H9 (cell line): ENCODE data around the gene DOCK2. TPM values are rescaled to one million over a fixed set of nuclear protein-coding genes. Genes with fewer than 3 reads are reported as not detected.
A peak's percentile ranks its signal among the peaks of the same experiment; 100 is the strongest.

Experiments
- DNase-seq: peaks from one replicate; pipeline ENCODE4 v3.0.0-alpha.2; 2017
- H2AFZ ChIP-seq: one replicate; pipeline ENCODE4 v1.6.1; 2013; ENCODE audit warnings: mild to moderate bottlenecking, low read length, control low read depth, moderate library complexity
- H2AK5ac ChIP-seq: 2 replicates; pipeline ENCODE4 v1.6.1; 2013; ENCODE audit warnings: low read length, control low read depth, mixed read lengths; ENCODE audit not compliant: insufficient read length
- H2BK120ac ChIP-seq: one replicate; pipeline ENCODE4 v1.6.1; 2013; ENCODE audit warnings: low read depth, mild to moderate bottlenecking, low read length, control low read depth, inconsistent platforms; ENCODE audit not compliant: poor library complexity, severe bottlenecking
- H2BK12ac ChIP-seq: 2 replicates; pipeline ENCODE4 v1.6.1; 2013; ENCODE audit warnings: low read length, control low read depth, mixed read lengths, low read depth; ENCODE audit not compliant: insufficient read length
- H2BK15ac ChIP-seq: 2 replicates; pipeline ENCODE4 v1.6.1; 2013; ENCODE audit warnings: low read depth, low read length, control low read depth
- H2BK20ac ChIP-seq: one replicate; pipeline ENCODE4 v1.6.1; 2013; ENCODE audit warnings: low read depth, mild to moderate bottlenecking, low read length, control low read depth, inconsistent platforms; ENCODE audit not compliant: poor library complexity, severe bottlenecking
- H2BK5ac ChIP-seq: 2 replicates; pipeline ENCODE4 v1.6.1; 2013; ENCODE audit warnings: low read length, control low read depth, mixed read lengths; ENCODE audit not compliant: insufficient read length
- H3K14ac ChIP-seq: 2 replicates; pipeline ENCODE4 v1.6.1; 2013; ENCODE audit warnings: low read length, control low read depth; ENCODE audit not compliant: insufficient read depth
- H3K18ac ChIP-seq: 2 replicates; pipeline ENCODE4 v1.6.1; 2013; ENCODE audit warnings: low read depth, mild to moderate bottlenecking, mixed read lengths, low read length, control low read depth; ENCODE audit not compliant: insufficient read length
- H3K23ac ChIP-seq: 2 replicates; pipeline ENCODE4 v1.6.1; 2013; ENCODE audit warnings: low read length, control low read depth, mixed read lengths, low read depth; ENCODE audit not compliant: insufficient read length
- H3K23me2 ChIP-seq: 2 replicates; pipeline ENCODE4 v1.6.1; 2013; ENCODE audit warnings: low read depth, mild to moderate bottlenecking, mixed read lengths, low read length, control low read depth; ENCODE audit not compliant: insufficient read length, poor library complexity, severe bottlenecking
- H3K27ac ChIP-seq: 2 replicates; pipeline ENCODE4 v1.5.1; 2013; ENCODE audit warnings: low read length, control low read depth, mixed read lengths, low read depth; ENCODE audit not compliant: insufficient read length
- H3K27me3 ChIP-seq: 2 replicates; pipeline ENCODE4 v1.6.1; 2013; ENCODE audit warnings: low read length, control low read depth, inconsistent platforms; ENCODE audit not compliant: insufficient read depth
- H3K4ac ChIP-seq: 2 replicates; pipeline ENCODE4 v1.6.1; 2013; ENCODE audit warnings: low read depth, mild to moderate bottlenecking, control low read depth, inconsistent platforms, low read length, moderate library complexity
- H3K4me1 ChIP-seq: 2 replicates; pipeline ENCODE4 v1.6.1; 2013; ENCODE audit warnings: low read length, control low read depth, inconsistent platforms; ENCODE audit not compliant: insufficient read depth
- H3K4me2 ChIP-seq: 2 replicates; pipeline ENCODE4 v1.6.1; 2013; ENCODE audit warnings: low read length, control low read depth, mixed read lengths; ENCODE audit not compliant: insufficient read length, insufficient read depth
- H3K56ac ChIP-seq: 2 replicates; pipeline ENCODE4 v1.6.1; 2013; ENCODE audit warnings: low read depth, mild to moderate bottlenecking, mixed read lengths, low read length, control low read depth; ENCODE audit not compliant: insufficient read length
- H3K79me1 ChIP-seq: 2 replicates; pipeline ENCODE4 v1.6.1; 2013; ENCODE audit warnings: low read depth, mild to moderate bottlenecking, moderate library complexity, low read length, control low read depth, inconsistent platforms; ENCODE audit not compliant: insufficient read depth, poor library complexity, severe bottlenecking
- H3K79me2 ChIP-seq: 2 replicates; pipeline ENCODE4 v1.6.1; 2013; ENCODE audit warnings: low read length, control low read depth, inconsistent platforms; ENCODE audit not compliant: insufficient read depth
- H3K9ac ChIP-seq: 2 replicates; pipeline ENCODE4 v1.6.1; 2013; ENCODE audit warnings: low read length, control low read depth, mixed read lengths; ENCODE audit not compliant: insufficient read length; ENCODE audit errors: extremely low read depth
- H3K9me3 ChIP-seq: one replicate; pipeline ENCODE4 v1.6.1; 2013; ENCODE audit warnings: low read depth, low read length, inconsistent platforms; ENCODE audit not compliant: control insufficient read depth
- H3T11ph ChIP-seq: one replicate; pipeline ENCODE4 v1.6.1; 2013; ENCODE audit warnings: mild to moderate bottlenecking, low read length, control low read depth, inconsistent platforms
- H4K20me1 ChIP-seq: one replicate; pipeline ENCODE4 v1.6.1; 2013; ENCODE audit not compliant: control insufficient read depth, insufficient read length, insufficient read depth
- H4K5ac ChIP-seq: 2 replicates; pipeline ENCODE4 v1.6.1; 2013; ENCODE audit warnings: low read depth, mild to moderate bottlenecking, mixed read lengths, low read length, control low read depth; ENCODE audit not compliant: insufficient read length
- H4K8ac ChIP-seq: replicated peaks from 2 replicates; pipeline ENCODE4 v1.6.1; 2013; ENCODE audit warnings: low read length, control low read depth, mixed read lengths, low read depth; ENCODE audit not compliant: insufficient read length
- H4K91ac ChIP-seq: 2 replicates; pipeline ENCODE4 v1.6.1; 2013; ENCODE audit warnings: low read depth, mild to moderate bottlenecking, moderate library complexity, mixed read lengths, low read length, control low read depth; ENCODE audit not compliant: insufficient read length
- H3K27ac Mint-ChIP-seq, 3 experiments: 2 replicates in 2 of 3; 3 replicates in 1 of 3; pipeline ENCODE4 v1.8.0; 2020 to 2021; ENCODE audit warnings: mixed read lengths in 3 of 3, mild to moderate bottlenecking in 1 of 3, moderate library complexity in 1 of 3
- H3K27me3 Mint-ChIP-seq: 2 replicates; pipeline ENCODE4 v1.8.0; 2021; ENCODE audit warnings: low read depth, mild to moderate bottlenecking, moderate library complexity, mixed read lengths
- H3K36me3 Mint-ChIP-seq, 3 experiments: 2 replicates in 2 of 3; 3 replicates in 1 of 3; pipeline ENCODE4 v1.8.0; 2020 to 2021; ENCODE audit warnings: low read depth in 3 of 3, mixed read lengths in 3 of 3; ENCODE audit not compliant: insufficient read depth in 1 of 3
- H3K4me1 Mint-ChIP-seq, 2 experiments: 2 replicates each; pipeline ENCODE4 v1.8.0; 2020; ENCODE audit warnings: mixed read lengths in 2 of 2
- H3K4me3 Mint-ChIP-seq, 2 experiments: 2 replicates in 1 of 2; 3 replicates in 1 of 2; pipeline ENCODE4 v1.8.0; 2020 to 2021; ENCODE audit warnings: mild to moderate bottlenecking in 2 of 2, mixed read lengths in 2 of 2, moderate library complexity in 1 of 2
- H3K9me3 Mint-ChIP-seq, 2 experiments: 2 replicates in 1 of 2; 3 replicates in 1 of 2; pipeline ENCODE4 v1.8.0; 2020; ENCODE audit warnings: mild to moderate bottlenecking in 2 of 2, mixed read lengths in 2 of 2, moderate library complexity in 1 of 2
- CTCF ChIP-seq: fragments of 200-600 bp; sonication (generic); conservative IDR thresholded peaks from 3 replicates; pipeline ENCODE4 v1.8.0; 2021; ENCODE audit warnings: antibody characterized with exemption, mild to moderate bottlenecking
- WGBS: extraction: QIAGEN DNeasy Blood & Tissue Kit; methylation state at CpG from one replicate; pipeline ENCODE4 v1.1.7; 2013; ENCODE audit warnings: missing lambda C conversion rate, low lambda C conversion rate, mixed read lengths; ENCODE audit not compliant: insufficient read length; ENCODE audit errors: extremely low coverage; 5-methylcytosine and 5-hydroxymethylcytosine counted together
- total RNA-seq: library from RNA; stranded (reverse); gene quantifications from 2 replicates; pipeline ENCODE4 v1.2.1, GENCODE V29; 2021

The DOCK2 gene
- total RNA-seq, 1 experiment from 2014 or later = 7.8 TPM

DNA sequence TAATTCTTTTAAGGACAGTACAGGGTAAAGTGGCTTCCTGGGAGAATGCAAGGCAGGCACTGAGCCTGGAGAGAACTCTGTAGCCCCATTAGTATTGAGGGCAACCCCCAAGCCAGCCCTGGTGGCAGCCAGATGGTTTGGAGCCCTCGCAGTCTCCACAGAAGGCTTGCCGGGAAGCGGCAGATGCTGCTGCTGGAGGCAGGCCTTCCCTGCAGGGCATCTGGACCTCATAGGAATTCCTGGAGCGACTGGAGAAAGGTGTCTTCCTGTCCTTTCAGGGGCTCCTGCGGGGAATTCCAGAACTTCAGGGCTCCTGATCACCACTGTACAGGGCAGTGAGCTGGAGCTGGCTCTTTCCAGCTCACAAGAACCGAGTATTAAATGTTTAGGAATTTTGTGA lies 175.7 kb downstream of the DOCK2 start:
- no peaks in the 10 kb centered on the region for H3K79me1 ChIP-seq
- peak; percentile 66 for DNase-seq
- H4K91ac ChIP-seq = no peak overlapping the region
- no peaks in the 10 kb centered on the region for H3K23me2 ChIP-seq
- no peak overlapping the region for H4K5ac ChIP-seq
- H4K8ac ChIP-seq = no peak overlapping the region
- H2BK120ac ChIP-seq = no peak overlapping the region
- no peak overlapping the region for H3K18ac ChIP-seq
- H3K27ac ChIP-seq = no peak overlapping the region
- no peak overlapping the region for H2BK15ac ChIP-seq
- no peaks in the 10 kb centered on the region for H3K79me2 ChIP-seq
- no peak overlapping the region for H3K4me3 Mint-ChIP-seq
- no peak for TF ChIP-seq CTCF
- no peak overlapping the region for H2BK5ac ChIP-seq
- H2BK20ac ChIP-seq = no peak overlapping the region
- no peak overlapping the region for H2AK5ac ChIP-seq
- H3K27me3 Mint-ChIP-seq = peaks cover 22% of the 10 kb centered on the region
- H3T11ph ChIP-seq = no peak overlapping the region
- peaks cover 0 to 13% (median 3%) of the 10 kb centered on the region in 3 experiments; a peak in 4 of 7 replicates for H3K36me3 Mint-ChIP-seq
- peaks cover 13% of the 10 kb centered on the region for H3K4me1 ChIP-seq
- no peak overlapping the region for H3K4me2 ChIP-seq
- no peak overlapping the region for H2BK12ac ChIP-seq
- peaks cover 5 to 7% of the 10 kb centered on the region in 2 experiments; a peak in 4 of 5 replicates for H3K9me3 Mint-ChIP-seq
- no peak overlapping the region for H3K9ac ChIP-seq
- H3K27ac Mint-ChIP-seq = peak overlapping the region in 1 of 3 experiments; percentile 11; a peak in 2 of 7 replicates
- H3K4me1 Mint-ChIP-seq = peaks cover 46 to 51% of the 10 kb centered on the region in 2 experiments
- H3K23ac ChIP-seq = no peak overlapping the region
- no peak overlapping the region for H3K4ac ChIP-seq
- no peak overlapping the region for H3K14ac ChIP-seq
- H3K56ac ChIP-seq = no peak overlapping the region
- H2AFZ ChIP-seq = no peak overlapping the region
- H3K27me3 ChIP-seq = no peaks in the 10 kb centered on the region
- no CpG with 5 or more reads among the region's 6 CpGs for WGBS
- no peaks in the 10 kb centered on the region for H4K20me1 ChIP-seq
- H3K9me3 ChIP-seq = no peaks in the 10 kb centered on the region
